HG03565 (cell line): ENCODE measurements around the gene NKIRAS1.
"Not testable (repeated sequence)": the region's sequence is repeated elsewhere in the genome, so short reads cannot be mapped to it uniquely, and the experiment has no call there.

Experiments
- ATAC-seq: cut with Tn5 transposase; IDR thresholded peaks from one replicate; pipeline ENCODE4 v1.9.1; 2021; ENCODE audit warnings: mild to moderate bottlenecking, moderate library complexity; ENCODE audit not compliant: unreplicated experiment

The NKIRAS1 gene

DNA sequence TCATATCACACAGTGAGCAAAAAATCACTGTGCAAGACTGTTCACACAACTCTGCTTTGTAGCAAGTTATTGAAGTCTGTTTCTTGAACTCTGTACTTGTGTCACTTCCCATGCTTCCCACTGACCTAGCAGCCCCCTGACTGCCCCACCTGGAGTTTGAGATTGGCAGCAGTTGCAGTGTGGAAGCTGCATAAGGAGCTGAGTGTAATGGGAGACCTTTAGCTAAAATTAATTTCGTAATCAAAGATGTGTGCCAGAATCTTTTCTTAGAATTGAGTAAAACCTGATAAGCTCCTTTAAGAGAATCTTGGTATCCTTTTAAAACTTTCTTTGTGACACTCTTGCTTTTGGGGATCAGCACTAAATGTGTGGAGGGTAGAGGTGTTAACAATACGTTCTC is 42.8 kb downstream of the NKIRAS1 start:
- no peak for ATAC-seq

DNA sequence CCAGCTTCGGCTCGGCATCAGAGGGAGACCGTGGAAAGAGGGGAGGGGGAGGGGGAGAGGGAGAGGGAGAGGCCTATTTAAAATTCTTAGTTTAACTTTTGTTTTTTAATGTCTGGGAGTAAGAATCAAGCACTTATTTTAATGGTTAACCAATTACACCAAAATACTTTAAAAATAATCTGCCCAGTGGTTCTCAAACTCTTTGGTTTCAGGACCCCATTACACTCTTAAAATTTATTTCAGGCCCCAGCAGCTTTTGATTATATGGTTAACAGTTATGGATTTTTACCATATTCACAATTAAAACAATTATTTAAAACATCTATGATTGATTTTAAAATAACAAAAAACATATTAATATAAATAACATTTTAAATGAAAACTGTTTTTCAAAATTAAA is 44.5 kb downstream of the NKIRAS1 start:
- ATAC-seq, result no peak

DNA sequence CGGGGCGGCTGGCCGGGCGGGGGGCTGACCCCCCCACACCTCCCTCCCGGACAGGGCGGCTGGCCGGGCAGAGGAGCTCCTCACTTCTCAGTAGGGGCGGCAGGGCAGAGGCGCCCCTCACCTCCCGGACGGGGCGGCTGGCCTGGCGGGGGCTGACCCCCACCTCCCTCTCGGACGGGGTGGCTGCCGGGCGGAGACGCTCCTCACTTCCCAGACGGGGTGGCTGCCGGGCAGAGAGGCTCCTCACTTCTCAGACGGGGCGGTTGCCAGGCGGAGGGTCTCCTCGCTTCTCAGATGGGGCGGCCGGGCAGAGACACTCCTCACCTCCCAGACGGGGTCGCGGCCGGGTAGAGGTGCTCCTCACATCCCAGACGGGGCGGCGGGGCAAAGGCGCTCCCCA is 45.4 kb downstream of the NKIRAS1 start:
- ATAC-seq, result not testable (repeated sequence)

DNA sequence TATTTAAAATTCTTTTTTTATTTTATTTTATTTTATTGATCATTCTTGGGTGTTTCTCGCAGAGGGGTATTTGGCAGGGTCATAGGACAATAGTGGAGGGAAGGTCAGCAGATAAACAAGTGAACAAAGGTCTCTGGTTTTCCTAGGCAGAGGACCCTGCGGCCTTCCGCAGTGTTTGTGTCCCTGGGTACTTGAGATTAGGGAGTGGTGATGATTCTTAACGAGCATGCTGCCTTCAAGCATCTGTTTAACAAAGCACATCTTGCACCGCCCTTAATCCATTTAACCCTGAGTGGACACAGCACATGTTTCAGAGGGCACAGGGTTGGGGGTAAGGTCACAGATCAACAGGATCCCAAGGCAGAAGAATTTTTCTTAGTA is 46.1 kb downstream of the NKIRAS1 start:
- ATAC-seq, result not testable (repeated sequence)

DNA sequence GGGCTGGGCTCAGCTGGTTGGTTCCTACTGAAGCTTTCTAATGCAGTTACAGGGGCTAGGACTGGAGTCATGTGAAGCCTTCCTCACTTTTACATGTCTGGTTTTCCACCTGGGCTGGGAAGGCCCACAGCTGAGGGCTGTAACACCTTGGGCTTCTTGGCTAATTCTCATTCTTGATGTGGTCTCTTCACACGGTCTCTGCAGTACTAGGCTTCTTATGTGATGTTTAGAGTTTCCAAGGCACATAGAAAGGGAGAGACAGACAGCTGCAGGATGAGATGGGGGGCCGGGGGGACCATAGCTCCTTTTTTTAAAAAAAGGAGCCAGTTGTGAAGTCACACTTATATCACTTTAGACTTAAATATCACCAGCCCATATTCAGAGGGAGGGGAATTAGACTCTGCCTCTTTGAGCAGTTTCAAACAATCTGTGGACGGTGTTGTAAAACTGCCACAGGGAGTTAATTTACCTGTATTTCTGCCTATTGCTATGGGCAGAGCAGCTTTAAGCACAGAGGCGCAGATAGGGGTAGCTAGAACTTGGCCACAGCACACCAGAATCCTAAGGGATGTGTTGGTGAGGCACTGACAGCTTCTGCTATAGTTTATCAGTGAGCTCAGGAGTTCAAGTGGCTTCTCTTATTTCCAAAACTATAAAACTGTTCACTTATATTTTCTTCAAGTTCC is 46.7 kb downstream of the NKIRAS1 start:
- ATAC-seq, result no peak

DNA sequence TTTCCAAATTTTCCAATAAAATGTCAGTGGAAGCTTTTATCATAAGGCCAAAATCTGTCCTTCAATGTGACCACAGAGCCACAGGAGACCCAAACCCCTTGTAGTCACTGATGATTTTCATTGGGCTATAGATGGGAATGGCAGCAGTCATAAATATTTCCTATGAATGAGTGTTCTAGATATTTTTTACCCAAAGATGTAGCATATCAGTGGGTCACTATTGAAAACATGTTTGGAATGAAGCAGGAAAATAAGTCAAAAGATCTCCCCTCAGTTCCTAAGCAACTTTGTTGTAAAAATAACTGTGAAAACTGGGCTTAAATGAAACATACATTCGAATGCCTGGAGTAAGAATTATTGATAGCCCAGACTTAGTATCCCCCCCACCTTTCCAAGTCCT is 49.0 kb downstream of the NKIRAS1 start:
- no peak for ATAC-seq

DNA sequence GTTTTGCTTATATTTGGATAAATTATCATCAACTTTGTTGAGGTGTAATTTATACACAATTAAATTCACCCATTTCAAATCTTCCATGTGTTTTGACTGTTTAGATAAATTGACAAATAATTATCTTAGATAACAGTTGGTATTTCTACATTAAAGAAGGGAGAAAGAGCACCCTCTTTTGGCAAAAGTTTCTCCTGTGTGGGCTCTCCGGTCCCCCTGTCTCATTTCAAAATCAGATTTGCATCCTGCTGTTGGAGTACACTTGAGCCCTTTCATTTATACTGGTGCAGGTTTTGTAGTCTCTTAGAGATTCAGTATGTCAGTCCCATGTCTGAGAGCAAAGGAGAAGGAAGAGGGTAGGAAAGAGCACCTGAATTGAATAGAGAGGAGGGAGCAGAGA is 49.4 kb downstream of the NKIRAS1 start:
- ATAC-seq, result no peak

DNA sequence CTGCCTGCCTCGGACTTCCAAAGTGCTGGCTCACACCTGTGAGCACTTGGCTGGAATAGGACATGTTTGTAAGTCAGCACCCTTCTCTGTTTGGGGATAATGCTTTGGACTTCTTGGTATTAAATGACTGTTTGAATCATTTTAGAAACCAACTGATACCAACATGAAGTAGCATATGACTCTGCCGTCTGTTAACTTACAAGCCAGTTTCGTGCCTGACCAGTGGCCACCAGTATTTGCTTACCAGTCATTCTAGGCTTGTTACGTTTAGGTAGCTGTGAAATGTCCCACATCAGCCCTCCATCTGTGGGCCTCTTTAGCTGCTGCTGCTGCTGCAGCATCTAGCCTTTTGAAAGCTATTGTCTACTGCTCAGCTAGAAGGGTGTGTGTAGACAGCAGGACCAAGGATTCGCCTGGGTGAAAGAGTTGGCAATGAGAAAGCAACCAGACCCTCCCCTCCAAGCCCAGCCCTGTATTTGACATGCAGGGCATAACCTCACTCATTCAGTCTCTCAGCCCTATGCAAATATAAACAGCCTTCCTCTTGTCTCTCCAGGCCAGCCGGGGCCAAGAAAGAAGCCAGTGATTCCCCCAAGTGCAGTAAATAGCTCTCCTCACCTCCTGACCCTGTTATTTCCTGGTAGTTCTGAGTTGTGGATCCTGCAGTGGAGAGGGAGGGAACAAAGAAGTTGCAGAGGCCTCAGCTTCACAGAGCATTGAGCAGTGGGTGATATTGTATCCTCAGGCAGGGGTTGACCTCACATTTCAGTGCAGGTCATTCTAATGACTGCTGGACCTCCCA is 51.0 kb downstream of the NKIRAS1 start:
- ATAC-seq, result peak; percentile 84

DNA sequence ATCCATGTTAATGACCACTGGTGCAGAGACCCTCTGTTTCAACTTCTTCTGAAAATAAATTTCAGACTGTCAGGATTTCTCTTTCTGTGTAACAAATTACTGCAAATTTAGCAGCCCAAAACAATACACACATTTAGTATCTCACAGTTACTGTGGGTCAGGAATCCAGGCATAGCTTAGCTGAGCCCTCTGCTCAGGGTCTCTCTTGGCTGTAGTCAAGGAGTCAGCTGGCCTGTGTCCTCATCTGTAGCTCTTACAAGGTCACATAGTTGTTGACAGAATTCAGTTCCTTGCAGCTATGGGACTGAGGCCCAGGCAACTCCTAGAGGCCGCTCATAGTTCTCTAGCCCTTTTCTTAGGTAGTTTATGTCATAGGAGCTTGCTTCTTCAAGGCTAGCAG is 51.9 kb downstream of the NKIRAS1 start:
- no peak for ATAC-seq

DNA sequence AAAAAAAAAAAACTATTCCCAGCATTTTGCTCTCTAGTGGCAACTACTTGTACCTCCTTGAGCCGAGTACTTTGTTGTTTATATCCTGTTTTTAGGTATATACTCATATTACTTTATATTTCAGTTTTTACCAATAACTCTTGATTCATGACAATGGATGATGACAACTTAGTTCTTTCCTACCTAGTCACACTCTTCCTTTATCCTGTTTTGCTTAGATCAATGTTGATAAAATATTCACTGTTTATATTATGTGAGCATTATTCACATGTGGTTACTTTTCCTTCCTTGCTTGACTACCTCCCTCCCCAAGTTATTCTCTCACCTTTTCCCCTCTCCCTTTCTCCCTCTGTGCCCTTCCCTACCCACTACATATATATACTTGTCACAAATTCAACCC is 53.7 kb downstream of the NKIRAS1 start:
- no peak for ATAC-seq

DNA sequence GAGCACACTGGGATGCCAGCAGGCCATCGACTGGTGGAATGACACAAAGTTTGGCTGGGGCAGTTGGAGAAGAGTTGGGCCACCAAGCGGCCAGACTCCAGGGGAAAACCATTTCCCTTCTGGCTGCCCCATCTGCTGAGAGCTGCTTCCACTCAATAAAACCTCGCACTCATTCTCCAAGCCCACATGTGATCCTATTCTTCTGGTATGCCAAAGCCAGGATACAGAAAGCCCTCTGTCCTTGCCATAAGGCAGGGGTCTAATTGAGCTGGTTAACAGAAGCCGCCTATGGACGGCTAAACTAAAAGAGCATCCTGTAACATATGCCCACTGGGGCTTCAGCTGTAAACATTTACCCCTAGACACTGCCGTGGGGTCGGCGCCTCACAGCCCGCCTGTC is 55.1 kb downstream of the NKIRAS1 start:
- ATAC-seq, result no peak

DNA sequence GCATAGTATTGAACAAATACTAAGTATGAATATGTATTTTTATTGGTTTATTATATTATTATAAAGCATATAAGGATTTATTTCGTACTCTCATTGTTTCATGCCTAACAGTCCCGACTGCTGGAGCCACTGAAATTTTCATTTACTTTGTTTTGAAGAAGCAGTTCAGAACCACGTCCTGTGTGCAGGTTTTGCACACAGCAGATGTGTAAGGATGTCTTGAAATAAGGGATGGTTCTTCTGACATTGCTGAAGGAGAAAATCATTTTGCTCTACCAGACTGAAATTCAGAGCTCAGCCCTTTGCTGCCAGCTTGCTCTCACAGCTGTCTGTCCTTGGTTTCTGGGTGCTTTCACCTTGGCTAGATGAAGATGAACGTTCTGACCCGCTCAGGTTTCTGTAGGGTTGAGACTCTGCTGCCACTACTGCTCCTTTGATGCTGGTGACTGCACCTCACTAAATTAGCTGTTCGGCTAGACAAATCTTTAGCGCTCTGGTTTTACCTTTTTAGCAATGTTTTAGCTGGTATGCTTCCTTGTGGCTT is 56.9 kb downstream of the NKIRAS1 start:
- no peak for ATAC-seq

DNA sequence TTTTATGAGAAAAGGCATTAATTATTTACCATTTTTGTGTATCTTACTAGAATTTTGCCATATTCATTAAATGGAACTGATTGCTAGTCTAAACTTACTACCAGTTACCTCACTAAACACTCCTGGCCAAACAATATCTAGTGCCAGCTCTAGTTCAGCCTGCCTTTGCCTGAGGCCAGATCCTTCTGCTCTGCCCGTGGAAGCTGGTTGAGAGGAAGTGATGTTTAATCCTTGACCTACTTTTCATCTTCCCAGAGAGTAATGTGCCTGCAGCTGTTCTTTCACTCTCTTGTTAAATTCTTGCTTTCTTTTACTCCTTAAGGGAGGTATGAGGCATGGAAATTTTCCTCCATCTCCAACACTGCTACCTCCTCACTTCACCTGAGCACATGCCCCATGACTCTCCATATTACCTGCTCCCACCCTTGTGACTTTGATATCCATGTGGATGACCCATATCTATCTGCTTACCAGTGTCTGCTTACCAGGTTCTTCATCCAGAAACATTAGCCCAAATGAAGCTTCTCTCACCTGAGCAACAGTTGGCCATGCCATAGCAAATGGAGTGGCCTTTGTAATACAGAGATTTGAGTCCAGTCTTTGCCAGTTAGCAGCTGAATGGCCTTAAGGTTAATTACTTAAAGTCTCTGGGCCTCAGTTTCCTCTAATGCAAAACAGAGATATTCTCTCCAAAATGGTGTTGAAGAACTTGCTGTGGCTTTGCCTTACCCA is 57.6 kb downstream of the NKIRAS1 start:
- no peak for ATAC-seq

DNA sequence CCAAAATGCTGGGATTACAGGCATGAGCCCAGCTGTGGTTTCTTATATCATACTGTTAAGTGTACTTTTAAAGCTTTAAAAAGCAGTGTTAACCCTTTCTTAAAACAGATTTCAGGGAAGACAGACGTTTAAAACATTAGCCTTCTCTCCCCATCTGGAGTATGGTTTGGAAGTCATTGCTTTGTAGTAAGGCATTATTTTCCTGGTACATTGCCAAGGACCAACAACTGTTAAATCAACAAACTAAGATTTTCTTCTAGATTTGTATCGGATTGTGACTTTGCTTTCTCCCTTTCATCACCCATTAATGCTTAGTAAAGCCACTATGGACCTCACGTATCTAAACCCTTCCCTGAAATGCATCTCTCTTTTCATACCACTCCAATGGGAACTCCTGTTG is 60.5 kb downstream of the NKIRAS1 start:
- ATAC-seq, result no peak

DNA sequence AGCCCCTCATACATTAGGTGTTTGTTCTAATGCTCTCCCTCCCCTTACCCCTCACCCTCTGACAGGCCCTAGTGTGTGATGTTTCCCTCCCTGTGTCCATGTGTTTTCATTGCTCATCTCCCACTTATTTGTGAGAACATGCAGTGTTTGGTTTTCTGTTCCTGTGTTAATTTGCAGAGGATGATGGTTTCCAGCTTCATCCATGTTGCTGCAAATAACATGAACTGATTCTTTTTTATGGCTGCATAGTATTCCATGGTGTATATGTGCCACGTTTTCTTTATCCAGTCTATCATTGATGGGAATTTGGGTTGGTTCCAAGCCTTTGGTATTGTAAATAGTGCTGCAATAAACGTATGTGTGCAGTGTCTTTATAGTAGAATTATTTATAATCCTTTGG is 67.3 kb downstream of the NKIRAS1 start:
- ATAC-seq, result not testable (repeated sequence)

DNA sequence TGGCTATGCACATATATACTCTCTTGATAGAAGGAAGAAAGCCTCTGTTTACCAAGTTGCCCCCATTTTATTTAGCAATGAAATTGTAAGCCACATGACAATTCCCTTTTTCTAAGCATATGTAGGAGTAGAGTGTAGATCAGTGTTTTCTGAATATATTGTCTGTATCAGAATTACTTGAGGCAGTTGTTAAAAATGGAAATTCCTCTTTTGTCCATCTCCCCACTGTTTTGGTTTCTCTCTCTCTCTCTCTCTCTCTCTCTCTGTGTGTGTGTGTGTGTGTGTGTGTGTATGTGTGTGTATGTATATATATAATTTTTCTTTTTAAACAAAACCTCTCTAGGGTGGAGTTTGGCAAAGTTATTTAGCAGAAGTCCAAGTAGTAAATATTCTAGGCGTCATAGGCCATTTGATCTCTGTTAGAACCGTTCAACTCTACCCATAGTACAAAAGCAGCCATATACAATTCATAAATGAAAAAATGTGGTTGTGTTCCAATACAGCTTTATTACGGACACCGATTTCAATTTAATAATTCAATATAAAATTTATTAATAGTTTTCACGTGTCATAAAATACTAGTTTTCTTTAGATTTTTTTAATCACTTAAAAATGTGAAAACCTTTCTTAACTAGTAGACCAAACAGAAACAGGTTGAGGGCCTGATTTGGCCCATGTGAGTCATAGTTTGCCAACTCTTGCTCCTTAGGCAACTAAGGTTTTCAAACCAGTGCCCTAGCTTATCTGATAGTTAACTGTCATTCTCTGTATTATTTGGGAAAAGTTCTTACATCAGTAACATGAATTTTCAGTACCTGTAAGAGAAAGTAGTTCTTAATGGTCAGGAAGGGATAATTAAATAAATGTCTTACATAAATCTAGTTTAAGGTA is 71.2 kb downstream of the NKIRAS1 start:
- ATAC-seq, result no peak

DNA sequence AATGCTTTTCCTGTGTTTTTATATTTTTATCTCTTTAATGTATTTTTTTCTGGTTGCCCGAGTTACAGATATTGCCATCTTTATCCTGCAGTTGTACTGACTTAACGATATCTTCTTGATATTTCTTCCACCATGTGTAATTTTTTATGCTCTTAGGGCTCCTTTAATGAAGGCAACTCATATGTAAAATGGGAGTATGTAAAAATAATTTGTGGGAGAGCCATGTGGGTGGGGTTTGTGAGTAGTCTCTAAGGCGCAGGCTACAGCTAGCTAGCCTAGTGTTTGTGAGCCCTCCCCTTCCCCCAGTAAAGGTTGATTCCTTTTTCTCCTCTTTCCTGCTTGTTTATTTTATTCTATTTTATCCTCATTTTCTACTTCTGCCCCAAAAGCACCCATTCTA is 72.9 kb downstream of the NKIRAS1 start:
- no peak for ATAC-seq
